WTC11 (cell line): ENCODE results near the gene RHOF. TPM values are rescaled to one million over a fixed set of nuclear protein-coding genes. Genes with fewer than 3 reads are reported as not detected.

Experiments
- ATAC-seq: fragments of 200-7000 bp; cut with Tn5 transposase; 2 replicates; pipeline ENCODE4 v1.10.0; 2021; ENCODE audit warnings: mild to moderate bottlenecking, moderate library complexity
- CTCF ChIA-PET: fragments of 300-600 bp; sonication (Branson Sonifier 250); formaldehyde crosslinking; loops from one replicate; lab custom pipeline; 2021; ENCODE audit warnings: antibody characterized with exemption; lab: Charles Lee
- POLR2A ChIA-PET: fragments of 350-600 bp; sonication (Branson Sonifier 250); formaldehyde crosslinking; loops from one replicate; lab custom pipeline; 2021; ENCODE audit warnings: antibody characterized with exemption; lab: Charles Lee
- DNase-seq: peaks from one replicate; pipeline ENCODE4 v3.0.0; 2021; ENCODE audit warnings: low spot score
- H3K27ac Mint-ChIP-seq: 2 replicates; pipeline ENCODE4 v1.8.0; 2021; ENCODE audit warnings: mixed read lengths
- H3K27me3 Mint-ChIP-seq: 2 replicates; pipeline ENCODE4 v1.8.0; 2021; ENCODE audit warnings: low read depth, mild to moderate bottlenecking, moderate library complexity, mixed read lengths
- H3K36me3 Mint-ChIP-seq: 2 replicates; pipeline ENCODE4 v1.8.0; 2021; ENCODE audit warnings: mixed read lengths
- H3K4me1 Mint-ChIP-seq: 2 replicates; pipeline ENCODE4 v1.8.0; 2022; ENCODE audit warnings: mixed read lengths
- H3K4me3 Mint-ChIP-seq: 2 replicates; pipeline ENCODE4 v1.8.0; 2021; ENCODE audit warnings: mild to moderate bottlenecking, moderate library complexity, mixed read lengths
- H3K9me3 Mint-ChIP-seq: 2 replicates; pipeline ENCODE4 v1.8.0; 2021; ENCODE audit warnings: mixed read lengths
- AFF4 ChIP-seq: sonication (generic); formaldehyde crosslinking; IDR thresholded peaks from 2 replicates; pipeline ENCODE4 v1.8.1; 2023; ENCODE audit warnings: mild to moderate bottlenecking, missing genetic modification reagents, borderline replicate concordance
- ATF1 ChIP-seq: sonication (generic); formaldehyde crosslinking; IDR thresholded peaks from 2 replicates; pipeline ENCODE4 v1.8.1; 2023; ENCODE audit warnings: mild to moderate bottlenecking, moderate library complexity, missing genetic modification reagents
- ATF6 ChIP-seq: sonication (generic); formaldehyde crosslinking; IDR thresholded peaks from 2 replicates; pipeline ENCODE4 v1.8.1; 2023; ENCODE audit warnings: mild to moderate bottlenecking, missing genetic modification reagents
- CREM ChIP-seq: sonication (generic); formaldehyde crosslinking; IDR thresholded peaks from 2 replicates; pipeline ENCODE4 v1.8.1; 2022; ENCODE audit warnings: mild to moderate bottlenecking, missing genetic modification reagents, moderate library complexity
- EMX1 ChIP-seq: fragments of 250-450 bp; sonication (Bioruptor Pico); IDR thresholded peaks from 2 replicates; pipeline ENCODE4 v1.8.0; 2021; ENCODE audit warnings: mild to moderate bottlenecking
- ETV6 ChIP-seq: sonication (generic); formaldehyde crosslinking; IDR thresholded peaks from 2 replicates; pipeline ENCODE4 v1.8.1; 2022; ENCODE audit warnings: mild to moderate bottlenecking, missing genetic modification reagents
- FOXP4 ChIP-seq: sonication (generic); formaldehyde crosslinking; IDR thresholded peaks from 2 replicates; pipeline ENCODE4 v1.8.0; 2022; ENCODE audit warnings: mild to moderate bottlenecking, missing genetic modification reagents
- HMGXB4 ChIP-seq: sonication (generic); formaldehyde crosslinking; IDR thresholded peaks from 2 replicates; pipeline ENCODE4 v1.8.1; 2023; ENCODE audit warnings: mild to moderate bottlenecking, moderate library complexity, missing genetic modification reagents
- IRF2 ChIP-seq: sonication (generic); formaldehyde crosslinking; IDR thresholded peaks from 2 replicates; pipeline ENCODE4 v1.8.0; 2022; ENCODE audit warnings: low read depth, missing genetic modification reagents, borderline replicate concordance
- JUN ChIP-seq: sonication (generic); formaldehyde crosslinking; IDR thresholded peaks from 2 replicates; pipeline ENCODE4 v1.8.0; 2023; ENCODE audit warnings: mild to moderate bottlenecking, missing genetic modification reagents
- KAT7 ChIP-seq: sonication (generic); formaldehyde crosslinking; IDR thresholded peaks from 2 replicates; pipeline ENCODE4 v1.8.1; 2023; ENCODE audit warnings: missing genetic modification reagents, mild to moderate bottlenecking, borderline replicate concordance
- USF1 ChIP-seq: sonication (generic); formaldehyde crosslinking; IDR thresholded peaks from 2 replicates; pipeline ENCODE4 v1.8.0; 2022; ENCODE audit warnings: mild to moderate bottlenecking, missing genetic modification reagents
- ZBTB21 ChIP-seq: sonication (generic); formaldehyde crosslinking; IDR thresholded peaks from 2 replicates; pipeline ENCODE4 v1.8.1; 2023; ENCODE audit warnings: mild to moderate bottlenecking, missing genetic modification reagents, borderline replicate concordance
- ZBTB43 ChIP-seq: sonication (generic); formaldehyde crosslinking; IDR thresholded peaks from 2 replicates; pipeline ENCODE4 v1.8.1; 2023; ENCODE audit warnings: mild to moderate bottlenecking, missing genetic modification reagents
- ZNF121 ChIP-seq: sonication (generic); formaldehyde crosslinking; IDR thresholded peaks from 2 replicates; pipeline ENCODE4 v1.8.0; 2023; ENCODE audit warnings: missing genetic modification reagents
- ZNF263 ChIP-seq: sonication (generic); formaldehyde crosslinking; IDR thresholded peaks from 2 replicates; pipeline ENCODE4 v1.8.1; 2022; ENCODE audit warnings: low read depth, mild to moderate bottlenecking, moderate library complexity, missing genetic modification reagents
- ZNF396 ChIP-seq: fragments of 250-450 bp; sonication (Bioruptor Pico); IDR thresholded peaks from 2 replicates; pipeline ENCODE4 v1.8.0; 2021; ENCODE audit warnings: mild to moderate bottlenecking, moderate library complexity, borderline replicate concordance
- ZNF423 ChIP-seq: fragments of 250-450 bp; sonication (Bioruptor Pico); IDR thresholded peaks from 2 replicates; pipeline ENCODE4 v2.1.2; 2022; ENCODE audit warnings: mild to moderate bottlenecking, moderate library complexity
- total RNA-seq: library from RNA; stranded (reverse); gene quantifications from 3 replicates; pipeline ENCODE4 v1.2.3, GENCODE V29; 2021

The RHOF gene
- total RNA-seq, 1 experiment from 2014 or later = 45.3 TPM

GRCh38 chr12:121800694-121801594 lies 7.5 kb upstream of the RHOF start (continued):
- TF ChIP-seq ZBTB43 (CRISPR knock-in tag) (no peak), ATF6 (CRISPR knock-in tag) (no peak), CREM (CRISPR knock-in tag) (no peak)
- TF ChIP-seq, all 79 proteins: peak for 7

- H3K36me3 Mint-ChIP-seq = peaks cover 14% of the 10 kb centered on the region
- H3K4me1 Mint-ChIP-seq = peaks cover 40% of the 10 kb centered on the region
- H3K27me3 Mint-ChIP-seq = no peaks in the 10 kb centered on the region
- ChIA-PET CTCF (interaction anchor here (1.0 to 12.5 kb wide), 2 partner anchors 7 to 38 kb away, joined by 4 to 532 read pairs; partner anchors contain the start of gene SETD1B), POLR2A (interaction anchor here (0.5 to 11.7 kb wide), 2 partner anchors 9 to 87 kb away, joined by 4 to 161 read pairs; no protein-coding TSS in a partner anchor)
- H3K9me3 Mint-ChIP-seq = no peaks in the 10 kb centered on the region
- DNase-seq = peak; percentile 74
- ATAC-seq = peak; percentile 0; the same call in 1 of the 2 replicates
- peak overlapping the region; percentile 75 for H3K4me3 Mint-ChIP-seq
- peak overlapping the region; percentile 89; the same call in 1 of the 2 replicates for H3K27ac Mint-ChIP-seq
- TF ChIP-seq ZBTB43 (CRISPR knock-in tag) (no peak), ZBTB21 (CRISPR knock-in tag) (no peak), ZNF423 (CRISPR knock-in tag) (peak; percentile 99), ZNF263 (CRISPR knock-in tag) (peak; percentile 91), AFF4 (CRISPR knock-in tag) (no peak; the same call in 1 of the 2 replicates), USF1 (CRISPR knock-in tag) (peak; percentile 11; the same call in 1 of the 2 replicates), ATF1 (CRISPR knock-in tag) (no peak), ETV6 (CRISPR knock-in tag) (0 out of 2 replicates have a peak, but pooled peaks have one; percentile 48), JUN (CRISPR knock-in tag) (no peak), IRF2 (no peak), KAT7 (CRISPR knock-in tag) (0 out of 2 replicates have a peak, but pooled peaks have one; percentile 5), EMX1 (CRISPR knock-in tag) (no peak), FOXP4 (CRISPR knock-in tag) (no peak; the same call in 1 of the 2 replicates), ZNF121 (CRISPR knock-in tag) (no peak), HMGXB4 (peak; percentile 39; the same call in 1 of the 2 replicates), ZNF396 (CRISPR knock-in tag) (no peak)
Measured at GRCh38 chr12:121799842-121800693, 6.6 kb upstream of the RHOF start.
